ENCODE data around the gene DENND5B.

DNA sequence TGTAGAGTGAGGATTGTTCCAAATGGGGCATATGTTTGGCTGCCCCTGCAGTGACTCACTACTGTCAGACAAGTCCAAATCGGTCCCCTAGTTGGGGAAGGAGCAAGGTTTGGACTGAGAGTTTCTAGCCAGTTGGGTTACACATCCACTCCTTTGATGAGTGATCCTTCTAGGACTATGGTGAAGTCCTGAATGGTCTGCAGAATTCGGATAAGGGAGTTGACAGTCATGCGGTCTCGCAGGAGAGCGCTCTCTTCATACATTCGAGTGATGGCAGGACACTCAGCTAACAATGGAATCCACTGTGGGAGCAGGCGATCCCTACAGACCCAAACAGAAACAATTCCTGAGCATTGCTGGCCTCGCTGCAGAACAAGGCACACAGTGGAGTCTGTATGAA is 203.5 kb downstream of the DENND5B start:
- TF ChIP-seq CTCF (IDR thresholded peaks at IDR 0.05) = no peak
- no peak for TF ChIP-seq POLR2A (IDR thresholded peaks at IDR 0.05)

Measured in right lobe of liver (tissue), 4 donors.